DND-41 (cell line): ENCODE data around the gene TMEM86A.
"Not testable (repeated sequence)": the region's sequence is repeated elsewhere in the genome, so short reads cannot be mapped to it uniquely, and the experiment has no call there.

Source experiments
- ATAC-seq: fragments of 200-7000 bp; cut with Tn5 transposase; 3 replicates; pipeline ENCODE4 v1.9.1; 2021; ENCODE audit warnings: low read depth; ENCODE audit not compliant: insufficient read depth
- DNase-seq: peaks from one replicate; pipeline ENCODE4 v3.0.0-alpha.2; 2020
- H2AFZ ChIP-seq: 2 replicates; pipeline ENCODE4 v1.6.0; 2012; ENCODE audit warnings: low read depth, low read length
- H3K27ac ChIP-seq: 2 replicates; pipeline ENCODE4 v1.5.1; 2012; ENCODE audit warnings: low read length, inconsistent platforms
- H3K27me3 ChIP-seq: fragments of 200-600 bp; sonication (generic); 2 replicates; pipeline ENCODE4 v1.6.0; 2012; ENCODE audit warnings: low read length, mild to moderate bottlenecking, inconsistent platforms; ENCODE audit not compliant: insufficient read depth, poor library complexity
- H3K36me3 ChIP-seq: 2 replicates; pipeline ENCODE4 v1.5.1; 2012; ENCODE audit warnings: low read length, inconsistent platforms; ENCODE audit not compliant: insufficient read depth
- H3K4me1 ChIP-seq: 2 replicates; pipeline ENCODE4 v1.5.1; 2012; ENCODE audit warnings: mild to moderate bottlenecking, low read length; ENCODE audit not compliant: insufficient read depth
- H3K4me2 ChIP-seq: 2 replicates; pipeline ENCODE4 v1.6.0; 2012; ENCODE audit warnings: mild to moderate bottlenecking, moderate library complexity, low read length, inconsistent platforms; ENCODE audit not compliant: insufficient read depth
- H3K4me3 ChIP-seq, 2 experiments: fragments of 200-600 bp in 1 of 2; shearing (Covaris generic) in 1 of 2; 2 replicates each; pipeline ENCODE4 v1.5.1; 2012 to 2016; ENCODE audit warnings: inconsistent platforms in 2 of 2, low read length in 2 of 2, mild to moderate bottlenecking in 2 of 2, low read depth in 1 of 2, moderate library complexity in 1 of 2
- H3K79me2 ChIP-seq: 2 replicates; pipeline ENCODE4 v1.6.0; 2012; ENCODE audit warnings: low read length, inconsistent platforms; ENCODE audit not compliant: insufficient read depth
- H3K9ac ChIP-seq: 2 replicates; pipeline ENCODE4 v1.6.0; 2012; ENCODE audit warnings: low read depth, mild to moderate bottlenecking, inconsistent platforms, low read length, moderate library complexity
- H3K9me3 ChIP-seq: 2 replicates; pipeline ENCODE4 v1.5.1; 2012; ENCODE audit warnings: low read length, moderate library complexity, mild to moderate bottlenecking, inconsistent platforms; ENCODE audit not compliant: insufficient read depth, severe bottlenecking
- H4K20me1 ChIP-seq: 2 replicates; pipeline ENCODE4 v1.6.0; 2012; ENCODE audit warnings: low read length; ENCODE audit not compliant: insufficient read depth
- EZH2 ChIP-seq: IDR thresholded peaks from 3 replicates; pipeline ENCODE4 v1.6.1; 2012; ENCODE audit warnings: borderline replicate concordance, low read depth, mild to moderate bottlenecking, moderate library complexity, low read length, inconsistent platforms; ENCODE audit not compliant: severe bottlenecking
- TF ChIP-seq, protein P1 (sequence below): IDR thresholded peaks from 2 replicates; pipeline ENCODE4 v1.5.1; 2012; ENCODE audit warnings: borderline replicate concordance, low read length, moderate library complexity, mild to moderate bottlenecking; ENCODE audit not compliant: poor library complexity, severe bottlenecking; ENCODE audit errors: extremely low read depth

The TMEM86A gene

GRCh38 chr11:18682466-18682865 is 16.1 kb upstream of the TMEM86A start:
- Histone ChIP-seq H4K20me1 (no peaks in the 10 kb centered on the region), H3K36me3 (no peaks in the 10 kb centered on the region), H3K79me2 (no peaks in the 10 kb centered on the region), H3K4me3 (no peak overlapping the region), H3K27ac (no peak overlapping the region), H3K9me3 (no peaks in the 10 kb centered on the region), H3K4me1 (no peaks in the 10 kb centered on the region), H3K9ac (no peak overlapping the region), H3K4me2 (no peak overlapping the region), H3K27me3 (peaks cover 3% of the 10 kb centered on the region), H2AFZ (no peak overlapping the region)
- ATAC-seq, result no peak
- DNase-seq, result no peak
- TF ChIP-seq EZH2, result no peak
- TF ChIP-seq, protein P1, sequence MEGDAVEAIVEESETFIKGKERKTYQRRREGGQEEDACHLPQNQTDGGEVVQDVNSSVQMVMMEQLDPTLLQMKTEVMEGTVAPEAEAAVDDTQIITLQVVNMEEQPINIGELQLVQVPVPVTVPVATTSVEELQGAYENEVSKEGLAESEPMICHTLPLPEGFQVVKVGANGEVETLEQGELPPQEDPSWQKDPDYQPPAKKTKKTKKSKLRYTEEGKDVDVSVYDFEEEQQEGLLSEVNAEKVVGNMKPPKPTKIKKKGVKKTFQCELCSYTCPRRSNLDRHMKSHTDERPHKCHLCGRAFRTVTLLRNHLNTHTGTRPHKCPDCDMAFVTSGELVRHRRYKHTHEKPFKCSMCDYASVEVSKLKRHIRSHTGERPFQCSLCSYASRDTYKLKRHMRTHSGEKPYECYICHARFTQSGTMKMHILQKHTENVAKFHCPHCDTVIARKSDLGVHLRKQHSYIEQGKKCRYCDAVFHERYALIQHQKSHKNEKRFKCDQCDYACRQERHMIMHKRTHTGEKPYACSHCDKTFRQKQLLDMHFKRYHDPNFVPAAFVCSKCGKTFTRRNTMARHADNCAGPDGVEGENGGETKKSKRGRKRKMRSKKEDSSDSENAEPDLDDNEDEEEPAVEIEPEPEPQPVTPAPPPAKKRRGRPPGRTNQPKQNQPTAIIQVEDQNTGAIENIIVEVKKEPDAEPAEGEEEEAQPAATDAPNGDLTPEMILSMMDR, result no peak

DNA sequence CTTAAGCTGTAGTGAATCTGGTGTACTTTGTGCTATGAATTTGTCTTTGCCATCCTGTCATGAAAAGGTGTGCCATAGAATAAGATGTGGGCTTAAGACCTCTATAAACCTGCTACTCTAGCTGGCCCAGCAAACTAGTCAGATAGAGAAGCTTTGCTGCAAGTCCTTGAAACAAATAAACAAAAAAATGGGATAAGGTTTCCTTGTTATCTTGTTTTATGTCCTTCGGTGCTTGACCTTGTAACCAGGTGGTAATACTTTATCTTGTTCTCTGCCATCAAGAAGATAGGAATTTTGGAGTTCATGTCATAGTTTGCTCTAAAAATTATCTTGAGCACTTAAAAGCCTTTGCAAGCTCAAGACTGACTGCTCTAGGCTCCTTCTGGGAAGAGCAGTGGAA is 14.3 kb upstream of the TMEM86A start:
- H4K20me1 ChIP-seq, result no peaks in the 10 kb centered on the region
- peaks cover 3% of the 10 kb centered on the region for H3K27me3 ChIP-seq
- H3K27ac ChIP-seq, result no peak overlapping the region
- TF ChIP-seq, protein P1, result no peak
- TF ChIP-seq EZH2, result no peak
- ATAC-seq (no peak), DNase-seq (no peak)
- no peaks in the 10 kb centered on the region for H3K4me1 ChIP-seq
- H3K9me3 ChIP-seq, result no peaks in the 10 kb centered on the region
- H3K79me2 ChIP-seq, result no peaks in the 10 kb centered on the region
- no peaks in the 10 kb centered on the region for H3K36me3 ChIP-seq
- no peak overlapping the region for H3K4me3 ChIP-seq
- no peak overlapping the region for H3K4me2 ChIP-seq
- no peak overlapping the region for H3K9ac ChIP-seq
- no peak overlapping the region for H2AFZ ChIP-seq

DNA sequence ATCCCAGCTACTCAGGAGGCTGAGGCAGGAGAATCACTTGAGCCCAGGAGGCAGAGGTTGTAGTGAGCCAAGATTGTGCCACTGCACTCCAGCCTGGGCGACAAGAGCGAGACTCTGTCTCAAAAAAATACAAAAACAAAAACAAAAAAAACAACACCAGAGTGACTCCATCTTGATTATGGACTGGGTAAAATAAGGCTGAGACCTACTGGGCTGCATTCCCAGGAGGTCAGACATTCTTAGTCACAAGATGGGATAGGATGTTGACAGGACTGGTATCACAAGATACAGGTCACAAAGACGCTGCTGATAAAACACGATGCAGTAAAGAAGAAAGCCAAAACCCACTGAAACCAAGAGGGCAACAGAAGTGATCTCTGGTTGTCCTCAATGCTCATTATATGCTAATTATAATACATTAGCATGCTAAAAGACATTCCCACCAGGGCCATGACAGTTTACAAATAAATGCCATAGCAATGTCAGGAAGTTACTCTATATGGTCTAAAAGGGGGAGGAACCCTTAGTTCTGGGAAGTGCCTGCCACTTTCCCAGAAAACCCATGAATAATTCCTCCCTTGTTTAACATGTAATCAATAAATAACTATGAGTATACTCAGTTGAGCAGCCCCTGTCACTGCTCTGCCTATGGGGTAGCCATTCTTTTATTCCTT is 7.0 kb upstream of the TMEM86A start:
- H3K27me3 ChIP-seq, H3K4me3 ChIP-seq, H2AFZ ChIP-seq, H3K36me3 ChIP-seq, ATAC-seq, H3K4me2 ChIP-seq, H3K9ac ChIP-seq, H3K4me1 ChIP-seq, DNase-seq, H3K9me3 ChIP-seq, H3K27ac ChIP-seq, H3K79me2 ChIP-seq, H4K20me1 ChIP-seq: not testable (repeated sequence)

- ATAC-seq (0 out of 3 replicates have a peak, but pooled peaks have one; percentile 19), DNase-seq (no peak)
- H3K27ac ChIP-seq, result no peak overlapping the region
- no peaks in the 10 kb centered on the region for H3K36me3 ChIP-seq
- no peak overlapping the region for H3K9ac ChIP-seq
- no peaks in the 10 kb centered on the region for H3K9me3 ChIP-seq
- no peak overlapping the region for H3K4me3 ChIP-seq
- no peaks in the 10 kb centered on the region for H3K79me2 ChIP-seq
- peaks cover 3% of the 10 kb centered on the region; the same call in 1 of the 2 replicates for H3K4me1 ChIP-seq
- no peak overlapping the region for H2AFZ ChIP-seq
- no peaks in the 10 kb centered on the region for H4K20me1 ChIP-seq
- TF ChIP-seq, protein P1, result no peak
- no peak for TF ChIP-seq EZH2
- H3K4me2 ChIP-seq, result no peak overlapping the region
- H3K27me3 ChIP-seq, result peaks cover 5% of the 10 kb centered on the region
Observed at GRCh38 chr11:18692941-18693760, 5.4 kb upstream of the TMEM86A start.
